ENCODE measurements around the gene USP51. TPM values are rescaled to one million over a fixed set of nuclear protein-coding genes. Genes with fewer than 3 reads are reported as not detected.
"Not testable (repeated sequence)": the region's sequence is repeated elsewhere in the genome, so short reads cannot be mapped to it uniquely, and the experiment has no call there.

The USP51 gene
- total RNA-seq (2014; rRNA removed; shearing (Covaris generic)): 7.2 and 8.0 TPM in 2 replicates
- polyA plus RNA-seq (2015; cell fraction: cytosol; rRNA removed): 2.2 and 2.5 TPM in 2 replicates
- 4.1 and 6.2 TPM in 2 replicates for polyA plus RNA-seq (2015; cell fraction: nucleus; rRNA removed)

GRCh38 chrX:55489314-55490009 lies at the start of gene USP51:
USP51 (minus strand) TSS chrX:55489848; CDS start chrX:55488939, 909 bp downstream.
- in situ Hi-C loops (cut with HindIII; ENCODE audit: low pct_unique_long_range_greater_than_20kb, low sequenced_read_pairs): no loop called here
- peak; percentile 79 for DNase-seq (ENCODE audit: low read depth, low spot score)

GRCh38 chrX:55524487-55524886 lies 34.8 kb upstream of the USP51 start:
- in situ Hi-C loops (cut with HindIII; ENCODE audit: low pct_unique_long_range_greater_than_20kb, low sequenced_read_pairs): no loop called here
- peak; percentile 26 for DNase-seq (ENCODE audit: low read depth, low spot score)

- DNase-seq (ENCODE audit: low read depth, low spot score): no peak
Measured at GRCh38 chrX:55523356-55523755, 33.7 kb upstream of the USP51 start.

GRCh38 chrX:55522596-55523276 lies 33.1 kb upstream of the USP51 start:
- DNase-seq (ENCODE audit: low read depth, low spot score): peak; percentile 56
- in situ Hi-C loops (cut with HindIII; ENCODE audit: low pct_unique_long_range_greater_than_20kb, low sequenced_read_pairs): no loop called here

More at GRCh38 chrX:55523356-55523755, 33.7 kb upstream of the USP51 start:
- in situ Hi-C loops (cut with HindIII; ENCODE audit: low pct_unique_long_range_greater_than_20kb, low sequenced_read_pairs): no loop called here

GRCh38 chrX:55521687-55522086 lies 32.0 kb upstream of the USP51 start:
- in situ Hi-C loops (cut with HindIII; ENCODE audit: low pct_unique_long_range_greater_than_20kb, low sequenced_read_pairs): no loop called here
- no peak for DNase-seq (ENCODE audit: low read depth, low spot score)

GRCh38 chrX:55516794-55517481 lies 27.3 kb upstream of the USP51 start:
- DNase-seq (ENCODE audit: low read depth, low spot score); in situ Hi-C loops (cut with HindIII; ENCODE audit: low pct_unique_long_range_greater_than_20kb, low sequenced_read_pairs): not testable (repeated sequence)

GRCh38 chrX:55513045-55513737 lies 23.5 kb upstream of the USP51 start:
- DNase-seq (ENCODE audit: low read depth, low spot score); in situ Hi-C loops (cut with HindIII; ENCODE audit: low pct_unique_long_range_greater_than_20kb, low sequenced_read_pairs): not testable (repeated sequence)

GRCh38 chrX:55508410-55509152 lies 18.9 kb upstream of the USP51 start:
- DNase-seq (ENCODE audit: low read depth, low spot score); in situ Hi-C loops (cut with HindIII; ENCODE audit: low pct_unique_long_range_greater_than_20kb, low sequenced_read_pairs): not testable (repeated sequence)

- DNase-seq (ENCODE audit: low read depth, low spot score); in situ Hi-C loops (cut with HindIII; ENCODE audit: low pct_unique_long_range_greater_than_20kb, low sequenced_read_pairs): not testable (repeated sequence)
Measured at GRCh38 chrX:55507699-55508098, 18.1 kb upstream of the USP51 start.

- DNase-seq (ENCODE audit: low read depth, low spot score); in situ Hi-C loops (cut with HindIII; ENCODE audit: low pct_unique_long_range_greater_than_20kb, low sequenced_read_pairs): not testable (repeated sequence)
Measured at GRCh38 chrX:55507010-55507409, 17.4 kb upstream of the USP51 start.

GRCh38 chrX:55490974-55491373 lies 1.3 kb upstream of the USP51 start:
- in situ Hi-C loops (cut with HindIII; ENCODE audit: low pct_unique_long_range_greater_than_20kb, low sequenced_read_pairs): no loop called here

GRCh38 chrX:55490121-55490520 lies 473 bp upstream of the USP51 start:
- no peak for DNase-seq (ENCODE audit: low read depth, low spot score)
- in situ Hi-C loops (cut with HindIII; ENCODE audit: low pct_unique_long_range_greater_than_20kb, low sequenced_read_pairs): no loop called here

More at GRCh38 chrX:55490974-55491373, 1.3 kb upstream of the USP51 start:
- no peak for DNase-seq (ENCODE audit: low read depth, low spot score)

GRCh38 chrX:55488593-55489313 lies 895 bp downstream of the USP51 start:
- in situ Hi-C loops (cut with HindIII; ENCODE audit: low pct_unique_long_range_greater_than_20kb, low sequenced_read_pairs): no loop called here

GRCh38 chrX:55488006-55488592 lies 1.5 kb downstream of the USP51 start:
- in situ Hi-C loops (cut with HindIII; ENCODE audit: low pct_unique_long_range_greater_than_20kb, low sequenced_read_pairs): no loop called here
- no peak for DNase-seq (ENCODE audit: low read depth, low spot score)

More at GRCh38 chrX:55488593-55489313, 895 bp downstream of the USP51 start:
- DNase-seq (ENCODE audit: low read depth, low spot score): peak; percentile 56

GRCh38 chrX:55487143-55487542 lies 2.5 kb downstream of the USP51 start:
- in situ Hi-C loops (cut with HindIII; ENCODE audit: low pct_unique_long_range_greater_than_20kb, low sequenced_read_pairs): no loop called here
- DNase-seq (ENCODE audit: low read depth, low spot score): no peak

- peak; percentile 11 for DNase-seq (ENCODE audit: low read depth, low spot score)
- in situ Hi-C loops (cut with HindIII; ENCODE audit: low pct_unique_long_range_greater_than_20kb, low sequenced_read_pairs): no loop called here
Measured at GRCh38 chrX:55486736-55487135, 2.9 kb downstream of the USP51 start.
